ENCODE results near the gene KLHL36. TPM values are rescaled to one million over a fixed set of nuclear protein-coding genes. Genes with fewer than 3 reads are reported as not detected.

The KLHL36 gene
- total RNA-seq, 2 experiments from 2014 or later: 31.4 to 32.6 TPM

DNA sequence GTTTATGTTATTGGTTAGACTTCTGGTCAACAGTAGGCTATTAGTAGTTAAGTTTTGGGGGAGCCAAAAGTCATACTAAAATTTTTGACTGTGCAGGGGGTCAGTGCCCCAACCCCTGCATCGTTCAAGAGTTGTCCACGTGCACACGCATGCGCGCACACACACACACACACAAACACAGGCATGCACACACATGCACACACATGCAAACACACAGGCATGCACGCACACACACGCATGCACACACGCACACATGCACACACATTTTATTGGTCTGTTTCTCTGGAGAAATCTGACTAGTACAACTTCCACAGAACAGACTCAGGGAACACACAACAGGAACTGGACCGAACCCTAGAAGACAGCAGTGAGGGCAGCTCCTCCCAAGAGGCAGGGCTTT, 27.1 kb downstream of the KLHL36 start:
- no peaks in the 10 kb centered on the region for H3K9me3 Mint-ChIP-seq (ENCODE audit: insufficient read depth)
- ATAC-seq (no peak), DNase-seq (no peak)
- H3K4me1 Mint-ChIP-seq (ENCODE audit: low read depth): peaks cover 10% of the 10 kb centered on the region
- ChIA-PET POLR2A (no interaction called here), CTCF (no interaction called here)
- H3K27ac Mint-ChIP-seq: no peak overlapping the region
- H3K4me3 Mint-ChIP-seq: no peak overlapping the region
- peaks cover 14% of the 10 kb centered on the region for H3K27me3 Mint-ChIP-seq (ENCODE audit: low read depth)
- no peaks in the 10 kb centered on the region for H3K36me3 Mint-ChIP-seq (ENCODE audit: low read depth)

DNA sequence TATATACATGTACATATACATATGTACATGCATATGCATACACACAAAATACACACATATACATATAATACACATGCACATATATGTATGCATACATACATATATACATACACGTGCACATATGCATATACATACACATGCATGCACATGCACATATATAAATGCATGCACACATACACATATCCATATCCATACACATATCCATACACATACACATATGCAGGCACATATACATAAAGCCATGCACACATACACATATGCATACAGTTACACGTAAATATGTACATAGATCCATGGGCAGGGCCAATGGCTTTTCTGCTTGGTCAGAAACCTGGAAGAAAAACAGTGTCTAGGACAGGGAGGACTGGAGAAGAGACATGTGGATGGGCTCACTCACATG, 27.6 kb downstream of the KLHL36 start:
- no peak for ATAC-seq
- no peak overlapping the region for H3K27ac Mint-ChIP-seq
- H3K4me1 Mint-ChIP-seq (ENCODE audit: low read depth): peaks cover 10% of the 10 kb centered on the region
- ChIA-PET POLR2A (no interaction called here), CTCF (no interaction called here)
- H3K27me3 Mint-ChIP-seq (ENCODE audit: low read depth): peaks cover 18% of the 10 kb centered on the region
- no peaks in the 10 kb centered on the region for H3K36me3 Mint-ChIP-seq (ENCODE audit: low read depth)
- H3K9me3 Mint-ChIP-seq (ENCODE audit: insufficient read depth): no peaks in the 10 kb centered on the region
- no peak overlapping the region for H3K4me3 Mint-ChIP-seq
- DNase-seq: no peak

DNA sequence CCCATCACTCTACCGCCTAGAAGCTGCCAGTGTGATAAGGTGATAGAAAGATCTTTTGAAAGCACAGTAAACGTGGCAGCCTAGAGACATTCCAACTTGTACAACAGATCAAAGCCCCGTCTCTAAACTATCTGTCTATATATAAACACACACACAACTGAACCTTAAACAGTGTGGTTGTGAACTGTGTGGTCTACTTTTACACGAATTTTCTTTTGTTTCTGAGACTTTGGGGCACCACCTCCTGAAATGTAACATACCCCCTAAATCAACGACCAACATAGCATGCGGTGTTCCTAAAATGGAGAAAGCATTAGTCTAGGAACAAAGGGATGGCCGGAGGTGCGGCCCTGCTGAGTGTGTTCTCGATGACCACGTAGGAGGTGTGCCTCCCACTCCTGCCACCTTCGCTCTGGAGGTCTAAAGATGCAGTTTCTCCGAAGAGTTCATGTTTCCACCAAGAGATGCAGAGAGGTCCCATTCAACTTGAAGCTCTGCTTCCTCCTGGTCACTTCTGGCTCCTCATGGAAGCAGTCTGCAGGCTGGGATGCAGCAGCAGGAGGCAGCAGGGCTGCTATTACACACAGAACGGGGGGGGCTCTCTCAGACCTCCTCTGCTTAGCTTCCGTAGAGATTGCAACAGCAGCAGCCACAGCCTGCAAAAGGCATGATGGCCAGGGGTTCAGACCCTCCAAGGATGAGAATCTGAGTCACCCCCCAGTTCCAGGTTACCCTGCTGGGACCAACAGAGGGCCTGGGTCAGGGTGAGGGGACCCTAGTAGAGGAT, 28.9 kb downstream of the KLHL36 start:
- CTCF ChIA-PET: interaction anchor here (0.7 to 2.8 kb wide), 2 partner anchors 49 to 62 kb away, joined by 3 to 12 read pairs; no protein-coding TSS in a partner anchor
- Mint-ChIP-seq H3K4me3 (no peak overlapping the region), H3K27ac (no peak overlapping the region)

DNA sequence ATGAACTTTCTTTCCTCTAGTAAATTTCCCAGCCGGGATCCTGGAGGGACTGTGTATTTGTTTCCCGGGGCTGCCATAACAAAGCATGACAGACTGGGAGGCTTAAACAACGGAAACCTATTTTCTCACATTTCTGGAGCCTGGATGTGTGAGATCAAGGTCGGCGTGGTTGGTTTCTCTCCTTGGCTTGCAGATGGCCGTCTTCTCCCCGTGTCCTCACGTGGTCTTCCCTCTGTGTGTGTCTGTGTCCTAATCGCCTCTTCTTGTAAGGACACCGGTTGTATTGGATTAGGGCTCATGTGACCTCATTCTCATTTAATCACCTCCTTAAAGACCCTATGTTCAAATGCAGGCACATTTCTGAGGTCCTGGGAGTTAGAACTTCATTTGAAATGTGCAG, 29.5 kb downstream of the KLHL36 start:
- H3K9me3 Mint-ChIP-seq (ENCODE audit: insufficient read depth): no peaks in the 10 kb centered on the region
- no peak overlapping the region for H3K4me3 Mint-ChIP-seq
- H3K27me3 Mint-ChIP-seq (ENCODE audit: low read depth): peaks cover 21% of the 10 kb centered on the region
- ATAC-seq: no peak
- H3K4me1 Mint-ChIP-seq (ENCODE audit: low read depth): peaks cover 3% of the 10 kb centered on the region
- no peak for DNase-seq
- ChIA-PET POLR2A (no interaction called here), CTCF (interaction anchor here (2.8 kb wide), 1 partner anchor 49 kb away, joined by 12 read pairs; no protein-coding TSS in a partner anchor)
- H3K27ac Mint-ChIP-seq: no peak overlapping the region
- no peaks in the 10 kb centered on the region for H3K36me3 Mint-ChIP-seq (ENCODE audit: low read depth)

More for the DNA sequence above, 28.9 kb downstream of the KLHL36 start:
- H3K27me3 Mint-ChIP-seq (ENCODE audit: low read depth): peaks cover 22% of the 10 kb centered on the region
- POLR2A ChIA-PET: no interaction called here
- DNase-seq: no peak
- no peaks in the 10 kb centered on the region for H3K9me3 Mint-ChIP-seq (ENCODE audit: insufficient read depth)
- peaks cover 6% of the 10 kb centered on the region for H3K4me1 Mint-ChIP-seq (ENCODE audit: low read depth)
- no peak for ATAC-seq
- no peaks in the 10 kb centered on the region for H3K36me3 Mint-ChIP-seq (ENCODE audit: low read depth)

DNA sequence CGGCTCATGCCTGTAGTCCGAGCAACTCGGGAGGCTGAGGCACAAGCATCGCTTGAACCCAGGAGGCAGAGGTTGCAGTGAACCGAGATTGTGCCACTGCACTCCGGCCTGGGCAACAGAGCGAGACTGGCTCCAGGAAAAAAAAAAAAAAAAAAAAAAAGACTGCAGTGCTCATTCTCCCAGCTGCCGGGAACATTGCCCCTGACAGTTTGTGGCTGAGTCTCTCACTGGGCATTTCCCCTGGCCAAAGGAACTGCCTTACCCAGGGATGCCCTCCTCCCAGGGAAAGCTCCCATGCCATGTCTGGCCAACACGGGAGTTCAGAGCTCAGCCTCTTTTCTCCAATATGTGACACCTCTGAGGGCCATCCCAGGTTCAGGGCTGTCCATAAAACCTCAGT, 30.2 kb downstream of the KLHL36 start:
- ATAC-seq (no peak), DNase-seq (no peak)
- Mint-ChIP-seq H3K9me3 (ENCODE audit: insufficient read depth) (no peaks in the 10 kb centered on the region), H3K4me1 (ENCODE audit: low read depth) (no peaks in the 10 kb centered on the region), H3K36me3 (ENCODE audit: low read depth) (no peaks in the 10 kb centered on the region), H3K27me3 (ENCODE audit: low read depth) (peaks cover 21% of the 10 kb centered on the region), H3K27ac (no peak overlapping the region), H3K4me3 (no peak overlapping the region)
- CTCF ChIA-PET: interaction anchor here (2.8 kb wide), 1 partner anchor 48 kb away, joined by 12 read pairs; no protein-coding TSS in a partner anchor
- POLR2A ChIA-PET: no interaction called here

DNA sequence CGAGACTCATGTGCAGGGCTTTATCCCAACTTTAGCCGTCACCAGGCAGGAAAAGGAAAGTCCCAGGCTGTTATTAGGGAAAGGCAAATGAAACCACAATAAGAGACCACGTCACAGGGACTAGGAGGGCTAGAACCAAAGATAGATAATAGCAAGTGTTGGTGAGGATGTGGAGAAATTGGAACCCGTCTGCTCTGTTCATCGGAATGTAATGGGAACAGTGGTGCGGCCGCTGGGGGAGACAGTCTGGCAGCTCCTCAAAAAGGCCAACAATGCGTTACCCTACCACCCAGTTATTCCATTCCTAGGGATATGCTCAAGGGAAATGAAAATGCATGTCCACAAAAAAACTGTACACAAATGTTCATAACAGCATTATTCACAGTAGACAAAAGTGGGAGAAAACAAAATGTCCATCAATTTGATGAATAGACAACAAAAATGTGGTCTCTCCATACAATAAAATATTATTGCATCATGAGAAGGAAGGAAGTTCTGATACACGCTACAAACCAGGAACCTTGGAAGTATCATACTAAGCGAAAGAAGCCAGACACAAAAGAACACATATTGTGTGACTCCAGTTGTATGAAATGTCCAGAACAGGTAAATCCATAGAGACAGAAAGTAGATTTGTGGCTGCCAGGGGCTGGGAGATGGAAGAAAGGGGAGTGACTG, 32.0 kb downstream of the KLHL36 start:
- no peak for DNase-seq
- ChIA-PET CTCF (interaction anchor here (0.6 to 2.0 kb wide), 4 partner anchors 8 to 58 kb away, joined by 3 to 6 read pairs (median 5); no protein-coding TSS in a partner anchor), POLR2A (no interaction called here)
- Mint-ChIP-seq H3K36me3 (ENCODE audit: low read depth) (no peaks in the 10 kb centered on the region), H3K4me3 (no peak overlapping the region), H3K9me3 (ENCODE audit: insufficient read depth) (no peaks in the 10 kb centered on the region), H3K27me3 (ENCODE audit: low read depth) (peaks cover 30% of the 10 kb centered on the region), H3K27ac (no peak overlapping the region), H3K4me1 (ENCODE audit: low read depth) (no peaks in the 10 kb centered on the region)
- ATAC-seq: no peak

DNA sequence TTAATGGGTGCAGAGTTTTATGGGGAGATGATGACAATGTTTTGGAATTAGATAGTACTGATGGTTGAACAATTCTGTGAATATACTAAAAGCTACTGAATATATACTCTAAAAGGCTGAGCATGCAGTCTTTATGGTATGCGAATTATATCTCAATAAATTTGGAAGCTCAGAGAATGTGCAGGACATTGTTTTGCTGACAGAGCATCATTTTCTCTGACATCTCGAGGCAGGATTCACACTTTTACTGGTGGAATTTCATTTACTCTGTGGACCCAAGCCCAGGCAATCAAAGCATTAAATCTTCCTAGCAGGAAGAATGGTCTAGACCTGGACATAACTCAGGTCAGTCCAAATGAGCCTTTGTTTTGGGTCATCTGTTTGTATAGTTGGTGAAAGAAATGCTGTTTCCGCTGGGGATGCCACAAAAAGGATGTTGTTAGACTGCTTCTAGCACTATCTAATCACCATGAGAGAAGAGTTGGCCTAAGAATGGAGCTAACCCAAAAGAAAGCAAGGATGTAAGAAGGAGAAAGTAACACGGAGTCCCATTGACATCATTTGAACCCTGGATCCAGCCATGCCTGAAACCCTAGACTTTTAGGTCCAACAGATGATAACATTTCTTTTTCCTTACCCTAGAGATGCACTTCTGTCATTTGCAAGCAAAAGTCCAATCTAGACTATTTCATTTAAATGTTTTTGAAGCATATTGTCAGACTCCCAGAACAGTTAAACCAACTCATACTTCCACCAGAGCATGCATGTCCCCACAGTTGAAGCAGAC, 32.7 kb downstream of the KLHL36 start:
- H3K27me3 Mint-ChIP-seq (ENCODE audit: low read depth): peaks cover 30% of the 10 kb centered on the region
- ATAC-seq: no peak
- ChIA-PET CTCF (interaction anchor here (0.6 to 2.0 kb wide), 4 partner anchors 9 to 57 kb away, joined by 3 to 6 read pairs (median 5); no protein-coding TSS in a partner anchor), POLR2A (interaction anchor here (0.6 kb wide), 1 partner anchor 16 kb away, joined by 3 read pairs; no protein-coding TSS in a partner anchor)
- no peak for DNase-seq
- no peak overlapping the region for H3K4me3 Mint-ChIP-seq
- no peaks in the 10 kb centered on the region for H3K9me3 Mint-ChIP-seq (ENCODE audit: insufficient read depth)
- H3K36me3 Mint-ChIP-seq (ENCODE audit: low read depth): no peaks in the 10 kb centered on the region
- H3K27ac Mint-ChIP-seq: no peak overlapping the region
- H3K4me1 Mint-ChIP-seq (ENCODE audit: low read depth): no peaks in the 10 kb centered on the region

DNA sequence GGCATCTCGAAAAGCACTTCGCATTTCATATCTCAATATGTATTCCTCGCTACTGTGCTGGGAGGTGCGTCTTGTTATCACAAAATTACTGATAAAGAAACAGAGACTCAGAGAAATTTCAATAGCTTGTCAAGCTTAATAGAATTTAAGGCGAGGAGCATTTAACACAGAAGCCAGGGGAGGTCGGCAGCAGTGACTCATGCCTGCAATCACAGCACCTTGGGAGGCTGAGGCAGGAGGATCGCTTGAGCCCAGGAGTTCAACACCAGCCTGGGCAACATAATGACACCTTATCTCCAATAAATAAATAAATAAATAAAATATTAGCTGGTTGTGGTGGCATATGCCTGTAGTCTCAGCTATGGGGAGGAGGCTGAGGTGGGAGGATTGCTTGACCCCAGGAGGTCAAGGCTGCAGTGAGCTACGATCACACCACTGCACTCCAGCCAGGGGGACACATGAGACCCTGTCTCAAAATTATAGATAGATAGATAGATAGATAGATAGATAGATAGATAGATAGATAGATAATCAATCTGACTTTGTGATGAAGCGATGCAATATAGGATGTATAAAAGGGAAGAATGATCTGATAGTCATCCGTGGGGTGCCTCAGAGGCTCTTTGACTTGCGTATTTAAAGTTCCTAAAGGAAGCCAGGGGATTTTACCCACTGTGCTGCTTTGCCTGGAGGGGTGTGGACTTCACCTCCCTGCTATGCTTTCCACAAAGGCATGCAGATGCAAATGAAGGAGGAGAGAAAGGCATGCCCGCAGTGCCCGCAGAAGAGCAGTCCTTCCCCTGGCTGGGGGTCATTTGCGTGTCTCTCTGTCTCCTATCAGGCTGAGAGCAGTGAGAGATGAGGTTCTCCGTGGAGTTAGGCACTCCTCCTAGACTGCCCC, 35.6 kb downstream of the KLHL36 start:
- POLR2A ChIA-PET: no interaction called here
- H3K9me3 Mint-ChIP-seq (ENCODE audit: insufficient read depth): no peaks in the 10 kb centered on the region
- no peak for DNase-seq
- no peaks in the 10 kb centered on the region for H3K36me3 Mint-ChIP-seq (ENCODE audit: low read depth)
- H3K4me3 Mint-ChIP-seq: no peak overlapping the region
- H3K27me3 Mint-ChIP-seq (ENCODE audit: low read depth): peaks cover 25% of the 10 kb centered on the region
- H3K27ac Mint-ChIP-seq: no peak overlapping the region
- no peak for ATAC-seq
- H3K4me1 Mint-ChIP-seq (ENCODE audit: low read depth): peaks cover 9% of the 10 kb centered on the region
- CTCF ChIA-PET: interaction anchor here (2.1 to 5.1 kb wide), 2 partner anchors 12 to 42 kb away, joined by 20 to 26 read pairs; no protein-coding TSS in a partner anchor

DNA sequence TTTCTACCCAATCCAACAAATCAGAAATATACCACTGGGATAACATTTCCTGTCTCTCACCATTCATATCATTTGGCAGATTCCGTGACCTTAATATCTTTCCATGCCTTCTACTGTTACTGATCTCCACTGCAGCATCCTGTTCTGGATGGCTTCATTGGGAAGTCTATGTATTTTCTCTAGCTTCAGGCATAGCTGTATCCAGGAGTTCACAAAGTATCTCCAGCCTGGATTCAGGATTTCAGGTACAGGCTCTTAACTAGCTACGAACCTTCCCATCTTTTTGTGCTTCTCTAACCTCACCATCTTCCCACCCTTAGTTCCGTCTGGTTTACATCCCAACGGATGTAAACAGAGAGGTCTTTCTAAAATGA, 36.3 kb downstream of the KLHL36 start:
- ChIA-PET POLR2A (no interaction called here), CTCF (interaction anchor here (2.1 to 5.1 kb wide), 2 partner anchors 13 to 42 kb away, joined by 20 to 26 read pairs; no protein-coding TSS in a partner anchor)
- Mint-ChIP-seq H3K9me3 (ENCODE audit: insufficient read depth) (no peaks in the 10 kb centered on the region), H3K4me3 (no peak overlapping the region), H3K36me3 (ENCODE audit: low read depth) (no peaks in the 10 kb centered on the region), H3K27me3 (ENCODE audit: low read depth) (peaks cover 28% of the 10 kb centered on the region), H3K4me1 (ENCODE audit: low read depth) (peaks cover 9% of the 10 kb centered on the region), H3K27ac (no peak overlapping the region)
- ATAC-seq (no peak), DNase-seq (no peak)

DNA sequence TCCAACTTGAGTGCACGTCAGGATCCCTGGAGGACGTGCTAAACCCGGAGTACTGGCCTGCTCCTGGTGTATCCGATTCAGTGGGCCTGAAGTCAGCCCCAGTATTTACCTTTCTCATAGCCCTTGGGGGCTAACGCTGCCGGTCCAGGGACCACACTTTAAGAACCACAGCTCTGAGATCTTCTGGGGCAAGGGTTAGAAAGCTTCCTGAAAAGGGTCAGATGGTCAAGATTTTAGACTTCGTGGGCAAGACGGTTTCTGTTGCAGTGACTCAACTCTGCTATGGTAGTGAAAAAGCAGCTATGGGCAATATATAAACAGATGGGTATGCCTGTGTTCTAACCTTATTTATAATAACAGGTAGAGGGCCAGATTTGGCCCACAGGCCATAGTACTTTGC, 36.9 kb downstream of the KLHL36 start:
- H3K4me3 Mint-ChIP-seq: no peak overlapping the region
- POLR2A ChIA-PET: no interaction called here
- no peaks in the 10 kb centered on the region for H3K9me3 Mint-ChIP-seq (ENCODE audit: insufficient read depth)
- DNase-seq (no peak), ATAC-seq (no peak)
- H3K36me3 Mint-ChIP-seq (ENCODE audit: low read depth): no peaks in the 10 kb centered on the region
- H3K27me3 Mint-ChIP-seq (ENCODE audit: low read depth): peaks cover 29% of the 10 kb centered on the region
- CTCF ChIA-PET: interaction anchor here (2.1 to 5.1 kb wide), 2 partner anchors 13 to 41 kb away, joined by 20 to 26 read pairs; no protein-coding TSS in a partner anchor
- peaks cover 9% of the 10 kb centered on the region for H3K4me1 Mint-ChIP-seq (ENCODE audit: low read depth)
- H3K27ac Mint-ChIP-seq: no peak overlapping the region

Data from activated CD8-positive, alpha-beta T cell treated with anti-CD3 and anti-CD28 coated beads, Interleukin-2, amount 10 ng/mL, durations not matched to agents 7 days and 5 days (primary cell).